T-helper 2 cell (primary cell): ENCODE measurements around the gene KLF9.

Source experiments
- DNase-seq, 5 experiments: peaks; one replicate each; pipeline versions ENCODE4 v3.0.0 to v3.0.0-alpha.2; 2012 to 2022

The KLF9 gene

DNA sequence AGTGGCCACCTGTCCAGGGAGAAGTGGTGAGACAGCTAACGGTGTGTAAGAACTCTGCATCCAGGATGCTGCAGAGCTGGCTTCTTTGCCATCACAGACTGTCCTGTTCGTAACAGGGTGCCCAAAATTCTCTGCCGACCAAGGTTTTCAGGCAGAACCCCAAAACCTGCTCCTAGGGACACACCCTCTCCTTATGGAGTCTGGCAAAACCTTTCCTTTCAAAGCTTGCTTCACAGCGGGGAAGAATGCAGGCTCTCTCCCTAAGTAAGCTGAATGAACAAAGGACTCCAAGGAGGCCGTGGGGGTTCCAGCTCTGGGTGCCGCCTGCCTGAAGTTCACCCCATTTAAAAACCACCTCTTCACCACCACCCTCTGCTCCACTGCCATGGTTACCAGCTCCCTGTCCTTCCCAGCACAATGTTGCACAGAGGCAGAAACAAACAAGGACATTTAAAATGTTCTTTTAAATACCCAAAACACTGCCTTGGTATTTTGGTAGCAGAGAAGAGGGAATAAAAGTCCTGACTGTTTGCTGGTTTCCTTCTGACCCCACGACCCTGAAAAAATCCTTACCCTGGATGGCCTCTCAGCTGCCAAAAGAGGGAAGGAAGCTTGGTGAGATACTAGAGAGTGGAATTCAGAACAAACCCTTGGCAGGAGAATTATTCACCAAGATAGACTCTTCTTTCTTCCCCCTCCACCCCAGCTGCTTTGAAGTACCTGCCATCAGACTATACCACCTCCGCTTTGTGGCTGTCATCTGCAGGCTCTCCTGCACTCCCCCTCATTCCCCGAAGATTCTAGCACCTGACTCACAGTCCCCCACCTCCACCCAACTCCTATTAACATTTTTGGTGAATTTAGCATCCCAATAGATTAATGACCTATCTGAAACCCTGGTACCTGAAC, 7.1 kb upstream of the KLF9 start:
- DNase-seq = peak in 1 of 5 experiments; percentile 60

DNA sequence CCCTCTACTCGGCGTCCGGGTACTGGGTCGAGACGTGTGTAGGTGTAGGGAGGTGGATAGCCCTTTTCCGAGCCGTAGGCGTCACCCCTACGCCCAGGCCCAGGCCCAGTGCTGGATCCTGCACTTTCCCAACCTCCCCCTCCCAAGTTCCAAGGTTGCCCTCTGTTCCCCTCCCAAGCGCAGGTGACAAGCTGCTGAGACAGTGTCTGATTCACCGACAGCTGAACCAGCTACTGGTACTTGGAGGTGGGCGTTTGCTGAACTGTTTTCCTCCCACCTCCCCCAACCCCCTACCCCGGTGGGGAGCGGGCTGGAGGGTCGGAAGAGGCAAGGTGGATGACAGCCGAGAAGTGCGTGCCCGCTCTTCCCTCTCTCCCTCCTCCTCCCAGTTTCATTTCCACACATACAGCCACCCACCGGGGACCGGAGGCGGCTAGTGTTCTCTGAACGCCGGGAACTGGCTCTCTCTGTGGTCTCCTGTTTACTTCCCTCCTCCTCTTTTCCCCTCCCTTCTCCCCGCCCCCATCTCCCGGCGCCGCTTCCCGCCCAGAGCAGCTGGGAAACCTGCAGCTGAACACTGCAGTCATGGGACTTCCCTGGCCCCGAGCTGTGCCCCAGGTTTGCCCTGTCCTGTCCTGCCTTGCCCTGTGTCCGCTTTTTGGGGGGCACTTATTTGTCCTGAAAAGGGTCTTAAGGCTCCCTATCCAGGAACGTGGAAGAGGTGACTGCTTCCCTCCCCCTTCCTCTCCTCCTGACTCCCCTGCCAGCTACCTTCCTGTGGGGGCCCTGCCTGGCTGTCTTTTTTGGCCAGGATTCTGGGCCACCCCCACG, 6.2 kb upstream of the KLF9 start:
- peak in 2 of 5 experiments; percentile 10 to 36 for DNase-seq

DNA sequence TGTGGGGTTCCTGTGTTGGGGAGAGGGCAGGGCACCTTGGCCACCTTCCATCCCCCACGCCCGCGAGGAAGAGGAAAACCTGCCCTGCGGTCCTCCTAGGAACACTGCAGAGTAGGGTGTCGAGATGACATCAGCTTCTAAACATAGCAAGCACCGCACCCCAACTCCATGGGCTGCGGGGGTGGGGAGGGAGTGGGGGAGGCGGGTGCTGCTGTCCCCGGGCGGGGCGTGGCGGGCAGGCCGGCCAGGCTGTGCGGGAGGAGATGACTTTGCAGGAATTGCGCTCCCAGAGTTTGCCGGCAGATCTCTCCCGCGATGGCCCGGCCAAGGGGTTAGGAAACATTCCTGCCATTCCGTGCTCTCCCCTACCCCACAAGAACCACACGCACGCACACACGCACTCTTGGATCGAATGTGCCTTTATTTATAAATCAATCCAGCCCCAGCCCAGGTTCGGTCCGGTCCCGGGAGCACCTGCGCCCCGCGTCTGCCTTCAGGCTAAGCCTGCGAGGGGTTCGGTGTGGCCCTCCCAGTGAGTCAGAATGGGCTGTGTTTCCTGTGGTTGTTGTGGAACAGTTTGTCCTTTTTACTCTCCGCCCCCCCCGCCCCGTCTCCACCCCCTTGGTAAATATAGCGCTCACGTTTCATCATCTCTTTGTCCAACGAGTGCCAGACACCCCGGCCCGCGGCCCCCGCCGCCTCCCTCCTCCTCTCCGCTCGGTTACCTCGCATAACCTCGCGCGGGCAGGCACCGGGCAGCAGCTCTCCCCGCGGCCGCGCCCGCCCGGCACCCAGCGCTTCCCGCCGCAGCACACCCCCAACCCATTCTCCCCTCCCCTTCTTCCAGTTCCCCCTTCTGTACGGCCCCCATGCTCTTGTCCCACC, 5.3 kb upstream of the KLF9 start:
- DNase-seq = peak; percentile 60 to 92 (median 77)

DNA sequence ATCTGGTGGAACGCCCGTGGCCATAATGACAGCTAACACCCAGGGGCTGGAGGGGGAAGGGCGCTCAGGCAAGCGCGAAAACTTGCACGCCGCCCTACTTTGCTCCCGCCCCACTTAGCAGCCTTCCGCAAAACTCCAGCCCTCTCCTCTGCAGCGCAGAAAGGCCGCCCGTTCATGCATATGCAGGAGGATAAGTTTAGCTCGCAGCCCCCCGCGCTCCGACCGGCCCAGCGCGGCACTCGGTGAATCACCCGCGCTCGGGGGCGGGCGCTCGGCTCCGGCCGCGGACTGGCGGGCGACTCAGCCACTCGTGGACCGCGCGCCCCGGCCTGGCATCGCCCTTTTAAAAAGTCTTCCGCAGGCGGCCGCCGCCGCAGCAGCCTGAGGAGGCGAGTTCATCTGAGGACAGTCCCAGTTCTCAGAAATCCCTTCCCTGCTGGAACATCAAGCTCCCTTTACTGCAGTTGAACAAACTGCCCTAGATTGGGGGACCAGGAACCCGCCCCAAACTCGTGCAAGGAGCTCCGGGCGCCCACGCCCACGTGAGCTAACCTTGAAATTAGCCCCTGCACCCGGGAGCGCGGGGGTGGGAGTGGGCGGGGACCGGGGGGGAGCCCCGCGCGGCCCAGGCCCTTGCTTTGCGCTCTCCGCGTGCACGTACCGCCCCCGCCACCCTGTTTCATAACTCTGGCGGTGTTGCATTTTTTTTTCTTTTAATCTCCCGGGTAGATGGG, 4.5 kb upstream of the KLF9 start:
- peak; percentile 50 to 90 (median 71) for DNase-seq

DNA sequence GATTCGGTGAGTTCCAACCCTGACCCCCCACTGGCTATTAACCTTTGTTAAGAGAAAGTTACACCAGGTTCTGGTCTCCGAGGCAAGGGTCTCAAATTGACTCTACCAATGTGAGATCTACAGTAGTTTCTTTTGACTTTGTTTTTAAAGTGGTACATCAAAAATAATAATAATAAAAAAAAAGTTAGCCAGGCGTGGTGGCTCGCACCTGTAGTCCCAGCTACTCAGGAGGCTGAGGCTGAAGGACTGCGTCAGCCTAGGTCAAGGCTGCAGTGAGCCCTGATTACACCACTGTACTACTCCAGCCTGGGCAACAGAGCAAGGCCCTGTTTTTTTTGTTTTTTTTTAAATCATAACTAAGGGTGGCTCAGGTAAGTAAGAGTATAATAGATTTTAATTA, 1.0 kb upstream of the KLF9 start:
- DNase-seq = no peak

DNA sequence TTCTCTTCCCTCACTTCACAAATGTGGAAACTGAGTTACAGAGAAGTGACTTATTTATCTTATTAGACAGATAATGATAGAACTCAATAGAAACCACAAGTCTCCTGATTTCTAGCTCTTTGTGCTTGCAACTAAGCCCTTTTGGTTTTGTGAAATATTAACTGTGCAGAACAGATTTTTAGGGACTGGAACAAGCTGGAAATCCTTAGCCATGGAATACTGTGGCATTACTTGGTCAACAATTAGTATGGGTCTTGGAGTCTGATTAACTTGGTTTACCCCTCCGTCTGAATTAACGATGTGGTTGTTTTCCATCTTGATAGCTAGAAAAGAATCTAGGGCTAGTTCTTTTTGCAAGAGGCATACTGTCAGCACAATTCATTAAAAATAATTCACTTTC, 584 bp upstream of the KLF9 start:
- no peak for DNase-seq

DNA sequence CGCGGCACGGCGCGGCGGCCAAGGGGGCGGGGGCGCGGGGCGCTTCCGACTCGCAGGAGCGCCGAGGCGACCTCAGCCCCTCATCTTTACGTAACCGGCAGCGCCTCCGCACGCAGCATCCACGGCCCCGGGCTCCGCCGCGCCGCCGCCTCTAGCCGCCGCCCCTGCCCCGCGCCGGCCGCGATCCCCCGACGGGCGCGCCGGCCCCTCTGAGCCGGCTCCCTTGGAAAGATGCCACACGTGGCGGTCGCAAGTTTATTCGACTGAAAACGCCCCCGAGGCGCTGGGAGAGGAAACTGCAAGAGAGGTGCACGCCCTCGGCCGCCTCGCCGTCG, 1.0 kb downstream of the KLF9 start:
- peak in 4 of 5 experiments; percentile 33 to 83 (median 46) for DNase-seq

DNA sequence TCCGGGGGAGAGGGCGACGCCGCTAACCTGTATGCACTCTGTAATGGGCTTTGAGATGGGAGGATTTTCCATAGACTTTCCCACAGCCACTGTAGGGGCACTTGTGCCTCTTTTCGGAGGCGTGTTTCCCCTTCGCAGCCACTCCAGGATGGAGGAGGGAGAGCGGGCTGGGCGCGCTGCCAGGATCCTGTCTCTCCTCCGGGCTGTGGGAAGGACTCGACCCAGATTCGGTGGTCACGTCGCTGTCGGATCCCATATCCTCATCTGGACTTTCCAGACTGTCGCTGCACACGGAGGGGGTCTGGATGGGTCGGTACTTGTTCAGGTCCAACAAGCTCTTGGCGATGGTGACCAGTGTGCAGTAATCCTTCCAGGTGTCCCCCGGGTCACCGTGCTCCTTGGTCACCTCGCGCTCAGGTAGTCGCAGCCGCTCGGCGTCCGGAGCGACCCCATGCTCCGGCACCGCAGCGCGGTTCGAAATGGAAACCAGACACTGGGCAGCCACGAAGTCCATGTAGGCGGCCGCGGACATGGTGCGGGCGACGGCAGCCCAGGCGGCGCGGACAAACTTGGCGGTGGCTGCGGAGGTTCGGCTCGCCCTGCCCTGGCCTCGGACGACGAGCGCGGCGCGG, 1.5 kb downstream of the KLF9 start:
- DNase-seq = peak in 3 of 5 experiments; percentile 9 to 46 (median 32)

DNA sequence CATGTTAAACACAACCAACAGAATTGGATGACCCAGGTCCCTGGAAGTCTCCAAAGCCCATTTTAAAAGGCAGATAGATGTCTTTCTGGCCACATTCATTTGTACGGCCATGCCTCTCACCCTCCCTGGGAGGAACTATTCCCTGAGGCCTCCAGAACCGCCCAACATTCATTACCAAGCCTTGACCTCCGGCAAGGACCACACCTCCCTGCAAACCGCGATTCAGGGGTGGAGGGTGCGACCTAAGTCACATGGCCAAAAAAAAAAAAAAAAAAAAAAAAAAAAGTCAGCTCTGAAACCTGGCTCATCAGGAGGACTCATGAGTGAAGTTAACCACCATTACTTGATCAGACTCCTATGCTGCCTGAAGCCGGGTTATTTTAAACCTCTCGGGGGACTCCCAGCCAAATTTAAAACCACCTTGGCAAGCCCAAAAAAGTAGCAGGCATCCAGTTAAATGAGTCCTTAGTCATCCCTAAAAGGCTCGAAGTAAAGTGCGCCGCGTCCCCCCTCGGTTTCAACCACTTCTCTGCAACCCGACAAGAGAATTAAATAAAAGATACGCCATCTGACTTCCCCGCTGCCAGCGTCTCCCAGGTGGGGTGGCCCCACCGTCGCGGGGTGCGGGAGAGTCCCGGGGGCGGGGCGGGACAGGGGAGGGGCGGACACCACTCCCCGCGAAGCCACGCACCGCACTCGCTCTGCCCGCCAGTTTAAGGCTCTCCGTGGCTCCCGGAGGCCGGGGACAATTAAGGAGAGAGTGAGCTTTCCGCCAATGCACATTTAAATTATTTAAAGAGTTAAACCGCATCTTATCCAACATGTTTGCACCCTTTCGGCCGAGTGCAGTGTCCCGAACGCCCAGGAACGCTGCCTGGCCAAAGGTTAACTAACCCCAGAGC, 2.3 kb downstream of the KLF9 start:
- peak; percentile 52 to 80 (median 60) for DNase-seq

DNA sequence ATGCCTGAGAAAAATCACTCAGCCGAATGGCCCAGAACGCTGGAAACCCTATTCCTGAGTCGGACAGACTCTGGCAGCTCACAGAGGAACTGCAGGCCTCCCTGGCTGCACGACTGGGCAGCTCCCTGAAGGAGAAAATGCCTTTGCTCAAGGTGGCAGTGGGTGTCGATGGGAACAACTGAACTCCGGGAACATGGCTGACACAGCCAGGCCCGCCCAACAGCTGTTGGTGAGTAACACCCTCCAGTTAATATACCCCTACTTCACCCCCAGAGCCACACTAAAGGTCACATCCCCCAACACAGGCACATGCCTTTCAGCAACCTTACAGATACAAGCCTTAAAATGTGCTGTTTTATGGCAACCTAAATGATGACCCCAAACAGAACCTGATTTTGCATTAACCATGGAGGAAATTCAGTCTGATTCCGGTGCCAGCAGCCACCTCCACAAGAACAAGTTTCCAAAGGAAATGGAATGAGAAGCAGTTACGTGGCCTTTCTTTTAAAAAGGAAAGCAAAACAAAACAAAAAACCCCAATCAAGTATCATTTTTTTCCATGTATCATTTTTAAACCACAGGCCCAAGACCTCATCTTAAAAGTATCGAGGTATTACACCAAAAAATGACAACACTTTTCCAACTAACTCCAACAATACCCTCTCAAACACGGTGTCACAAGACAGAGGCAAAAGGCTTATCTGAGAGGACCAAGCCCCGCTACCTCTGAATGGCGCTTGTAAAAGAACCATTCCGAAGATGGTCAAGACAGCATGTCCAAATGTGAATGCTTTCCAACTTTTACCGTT, 3.1 kb downstream of the KLF9 start:
- peak in 3 of 5 experiments; percentile 15 to 67 (median 58) for DNase-seq

DNA sequence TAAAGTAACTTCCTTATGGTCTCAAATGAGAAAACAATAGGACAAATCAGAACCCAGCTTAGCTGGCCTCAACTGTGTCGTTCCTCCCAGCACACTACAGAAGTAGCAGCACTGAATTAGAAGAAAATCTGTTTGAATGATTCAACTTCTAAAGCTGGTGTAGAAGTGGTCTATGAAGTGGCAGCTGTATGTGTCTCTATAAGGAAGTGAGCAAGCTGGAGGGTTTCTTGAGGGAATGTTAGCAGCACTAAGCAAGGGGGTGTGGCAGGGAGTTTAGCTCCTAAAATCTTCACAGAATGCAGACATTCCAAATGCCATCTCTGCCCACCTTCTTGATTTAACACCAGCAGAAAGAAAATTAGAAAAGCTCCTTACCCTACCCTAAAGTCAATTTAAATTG, 4.1 kb downstream of the KLF9 start:
- DNase-seq = peak in 1 of 5 experiments; percentile 31

DNA sequence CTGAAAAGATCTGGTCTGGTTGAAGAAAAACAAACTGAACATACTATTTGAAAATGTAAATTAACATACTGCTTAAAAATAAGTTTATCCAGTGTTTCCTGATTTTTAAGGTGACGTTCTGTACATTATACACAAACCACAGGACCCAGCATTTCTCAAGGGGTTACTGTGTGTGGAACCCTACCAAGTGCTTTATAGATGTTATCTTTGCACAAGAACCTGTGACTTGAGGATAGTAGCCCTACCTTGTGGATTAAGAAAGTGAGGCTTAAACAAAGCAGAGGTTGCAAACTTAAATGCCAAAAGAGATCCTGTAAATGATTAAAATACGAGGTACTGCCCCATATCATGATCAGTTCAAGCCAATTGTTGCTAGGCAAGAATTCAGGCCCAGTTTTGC, 4.7 kb downstream of the KLF9 start:
- peak in 1 of 5 experiments; percentile 55 for DNase-seq

DNA sequence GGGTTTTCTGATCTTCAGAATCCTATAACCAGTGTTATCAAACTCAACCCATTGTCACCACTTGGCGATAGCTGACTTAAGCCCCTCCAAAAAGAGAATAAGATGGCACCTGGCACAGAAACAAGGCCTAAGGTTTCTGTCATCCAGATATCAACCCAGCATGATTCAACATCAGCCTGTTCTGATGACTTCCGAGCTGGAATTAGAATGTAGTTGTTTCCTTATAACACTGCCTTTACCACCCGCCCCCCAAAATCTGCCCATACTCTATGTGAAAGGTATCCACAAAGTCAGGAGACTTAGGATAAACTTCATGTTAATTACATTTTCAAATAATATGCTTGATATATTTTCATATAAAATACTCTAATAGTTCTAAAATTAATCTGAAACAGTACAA, 5.2 kb downstream of the KLF9 start:
- DNase-seq = no peak

DNA sequence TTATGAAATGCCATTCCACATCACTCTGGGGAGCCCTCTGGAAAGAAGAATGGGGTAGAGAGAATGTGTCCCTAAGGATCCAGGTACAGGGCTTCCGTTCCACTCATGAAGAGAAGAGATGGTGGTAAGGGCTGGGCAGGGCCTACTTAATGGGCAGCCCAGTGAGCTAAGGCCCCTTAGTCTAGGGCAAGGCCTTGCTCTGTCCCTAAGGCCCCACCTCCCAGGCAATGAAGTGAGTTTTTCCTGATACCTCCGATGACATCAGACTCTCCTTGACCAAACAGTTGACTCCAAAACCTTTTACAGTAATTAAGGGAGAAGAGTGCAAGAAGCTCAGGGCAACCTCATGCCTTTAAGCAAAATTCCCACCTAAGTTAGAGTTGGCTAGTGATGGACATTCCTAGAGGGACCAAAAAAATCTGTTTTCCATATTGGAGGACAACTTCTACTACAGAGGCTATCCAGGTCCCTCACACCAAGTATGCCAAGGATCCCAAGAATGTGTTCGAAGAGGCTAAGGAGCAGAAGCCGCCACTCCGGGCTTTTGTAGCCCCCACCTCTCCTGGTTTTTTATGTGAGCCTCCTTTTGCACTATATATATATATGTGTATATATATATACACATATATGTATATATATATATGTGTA, 5.9 kb downstream of the KLF9 start:
- DNase-seq = no peak

DNA sequence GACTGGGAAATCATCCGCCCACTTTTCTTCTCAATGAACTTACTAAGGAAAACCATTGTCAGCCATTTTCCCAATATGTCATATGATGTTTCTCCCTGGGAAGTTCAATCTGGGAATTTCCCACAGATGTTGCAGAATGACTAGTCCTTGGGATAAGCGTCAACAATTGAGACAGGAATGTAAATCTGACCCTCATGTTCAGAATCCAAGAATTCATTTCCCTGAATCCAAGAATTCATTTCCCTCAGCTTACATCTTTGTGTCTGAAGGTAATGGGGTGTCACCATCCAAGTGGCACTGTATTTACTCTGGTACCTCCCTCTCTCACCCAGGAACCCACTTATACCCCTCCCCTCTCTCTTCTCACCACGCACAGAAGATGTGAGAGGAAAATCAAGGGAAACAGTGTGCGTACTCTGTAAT, 7.4 kb downstream of the KLF9 start:
- DNase-seq = no peak

DNA sequence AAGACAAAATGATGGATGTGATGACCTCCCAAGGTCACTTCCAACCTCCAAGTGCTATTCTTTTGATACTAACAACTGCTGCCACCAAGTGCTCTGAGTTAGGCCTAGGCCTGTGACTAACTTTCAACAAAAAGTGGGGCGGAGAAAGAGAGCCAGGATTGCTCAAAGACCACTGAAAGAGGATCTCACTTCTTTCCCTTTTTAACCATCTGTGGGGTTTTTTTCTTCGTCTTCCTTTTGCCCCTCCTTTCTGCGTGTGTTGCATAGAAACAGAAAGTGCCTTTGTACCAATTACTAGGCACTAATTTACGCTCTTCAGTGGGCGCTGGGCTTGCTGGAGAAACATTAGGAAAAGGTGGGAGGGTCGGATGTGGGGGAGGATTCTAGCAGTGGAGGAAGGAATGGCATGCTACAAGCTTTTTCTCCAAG, 8.0 kb downstream of the KLF9 start:
- DNase-seq = peak in 1 of 5 experiments; percentile 41

DNA sequence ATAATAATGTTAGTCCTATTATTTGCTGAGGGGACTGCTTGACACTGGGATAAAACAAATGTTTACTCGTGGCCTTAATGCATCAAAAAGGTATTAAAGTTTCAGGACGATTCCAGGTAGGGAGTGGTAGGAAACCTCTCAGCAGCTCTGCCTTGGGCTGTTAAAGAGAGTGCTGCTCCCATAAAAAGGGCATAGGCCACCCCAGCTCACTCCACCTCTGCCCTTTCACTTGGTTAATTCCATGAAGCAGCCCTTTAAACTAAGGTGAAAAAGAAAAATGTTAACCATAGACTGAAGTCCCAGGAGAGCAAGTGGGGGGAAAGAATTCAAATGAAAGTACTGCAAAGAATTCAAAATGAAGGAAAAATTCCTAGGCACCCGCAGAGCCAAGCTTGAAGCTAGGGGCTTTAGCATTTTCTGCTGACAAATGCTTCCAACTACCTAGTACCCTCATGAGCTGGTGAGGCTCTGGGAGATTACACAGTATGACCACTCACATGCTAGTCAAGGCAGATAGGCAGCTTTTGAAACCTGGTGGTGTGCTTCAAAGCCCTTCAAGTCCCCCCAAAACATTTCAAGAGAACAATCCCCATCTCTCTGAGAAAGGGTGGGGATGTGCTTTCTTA, 8.5 kb downstream of the KLF9 start:
- no peak for DNase-seq

DNA sequence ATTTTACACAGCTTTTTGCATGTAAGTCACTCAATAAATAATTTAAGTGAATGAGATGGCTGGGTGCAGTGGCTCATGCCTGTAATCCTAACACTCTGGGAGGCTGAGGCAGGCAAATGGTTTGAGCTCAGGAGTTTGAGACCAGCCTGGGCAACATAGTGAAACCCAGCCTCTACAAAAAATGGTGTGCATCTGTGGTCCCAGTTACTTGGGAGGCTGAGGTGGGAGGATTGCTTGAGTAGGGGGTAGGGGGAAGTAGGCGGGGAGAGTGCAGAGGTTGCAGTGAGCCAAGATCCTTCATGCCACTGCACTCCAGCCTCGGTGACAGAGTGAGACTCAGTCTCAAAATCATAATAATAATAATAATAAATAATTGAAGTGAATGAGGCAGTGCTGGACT, 10.2 kb downstream of the KLF9 start:
- DNase-seq = no peak
